Gastrocnemius medialis (tissue), 4 donors: ENCODE measurements around the gene KCTD12. TPM values are rescaled to one million over a fixed set of nuclear protein-coding genes. Genes with fewer than 3 reads are reported as not detected.

Experiments used
- ATAC-seq, 2 donors: fragments of 150-250 bp; one replicate each; pipeline ENCODE4 v1.9.1; 2016
- DNase-seq, 2 donors: peaks; one replicate each; pipeline ENCODE4 v3.0.0-alpha.2; 2019
- H3K27ac ChIP-seq, 4 donors: fragments of 200-600 bp; sonication (generic); 1 replicate in 1 of 4; 2 replicates in 3 of 4; pipeline ENCODE4 v1.5.1; 2016 to 2018; ENCODE audit warnings: mild to moderate bottlenecking in 2 of 4, moderate library complexity in 1 of 4
- H3K27me3 ChIP-seq, 3 donors: fragments of 200-600 bp; sonication (generic) in 2 of 3; 1 replicate in 1 of 3; 2 replicates in 2 of 3; pipeline versions ENCODE4 v1.5.1 to v1.6.0; 2016 to 2019; ENCODE audit warnings: mild to moderate bottlenecking in 1 of 3, moderate library complexity in 1 of 3
- H3K36me3 ChIP-seq, 2 donors: fragments of 200-600 bp; sonication (generic) in 1 of 2; one replicate each; pipeline ENCODE4 v1.5.1; 2017 to 2018
- H3K4me1 ChIP-seq, 2 donors: fragments of 200-600 bp; sonication (generic) in 1 of 2; one replicate each; pipeline ENCODE4 v1.5.1; 2016 to 2017; ENCODE audit warnings: mild to moderate bottlenecking in 2 of 2
- H3K4me3 ChIP-seq, 4 donors: fragments of 200-600 bp; sonication (generic) in 3 of 4; 1 replicate in 1 of 4; 2 replicates in 3 of 4; pipeline ENCODE4 v1.5.1; 2016 to 2019; ENCODE audit warnings: mild to moderate bottlenecking in 2 of 4
- H3K9me3 ChIP-seq, 3 donors: fragments of 200-600 bp; sonication (generic) in 2 of 3; 1 replicate in 1 of 3; 2 replicates in 2 of 3; pipeline ENCODE4 v1.5.1; 2016 to 2019
- POLR2A ChIP-seq, 2 donors: fragments of 450-650 bp; IDR thresholded peaks; one replicate each; pipeline ENCODE4 v1.6.1; 2017; ENCODE audit warnings: antibody characterized with exemption in 2 of 2, mild to moderate bottlenecking in 2 of 2, moderate library complexity in 2 of 2
- in situ Hi-C, 4 donors: fragments of 200-750 bp; cut with MboI; loops; one replicate each; pipeline versions ENCODE4 v1.15.0 to v1.8.0; 2017; ENCODE audit warnings: low sequenced_read_pairs in 4 of 4
- intact Hi-C: fragments of 100-400 bp; cut with DNase I; formaldehyde crosslinking; loops from one replicate; pipeline ENCODE4 v1.15.1; 2023; ENCODE audit warnings: low total_unique reads
- total RNA-seq, 4 donors: library from RNA; depleted of rRNA; stranded (reverse); fragments of >200 nt; gene quantifications; one replicate each; pipeline versions ENCODE4 v1.1.0 to v1.2.3, GENCODE V29; 2016
- TF ChIP-seq, protein P1 (sequence below), 5 experiments: fragments of 450-650 bp in 3 of 5; fragments of 200-600 bp in 2 of 5; sonication (generic) in 2 of 5; IDR thresholded peaks in 4 of 5; conservative IDR thresholded peaks in 1 of 5; 1 replicate in 4 of 5; 2 replicates in 1 of 5; pipeline ENCODE4 v1.5.1; 2016 to 2019; ENCODE audit warnings: antibody characterized with exemption in 5 of 5, mild to moderate bottlenecking in 3 of 5, moderate library complexity in 3 of 5

The KCTD12 gene
- total RNA-seq, 4 donors from 2014 or later: 17.3 to 35.9 (median 27.1) TPM

DNA sequence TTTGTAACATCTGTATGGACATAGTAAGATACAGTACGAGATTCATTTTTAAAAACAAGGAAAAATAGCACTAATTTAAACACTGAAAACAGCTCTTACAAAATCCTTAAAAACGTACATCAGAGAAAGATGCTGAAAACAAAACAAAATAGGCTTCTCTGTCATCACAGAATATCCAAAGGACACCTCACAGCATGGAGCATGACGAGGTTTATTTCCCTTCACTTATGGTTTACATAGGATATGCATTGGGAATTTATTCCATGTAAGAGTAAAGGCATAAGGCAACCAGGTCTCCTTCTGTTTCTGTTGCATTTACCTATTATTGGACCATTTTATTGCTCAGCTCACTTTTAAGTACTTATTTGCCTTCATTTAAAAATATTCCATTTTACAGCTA lies 3.0 kb downstream of the KCTD12 start:
- Histone ChIP-seq H3K27ac (peak overlapping the region; percentile 69 to 85 (median 82)), H3K4me3 (peak overlapping the region; percentile 71 to 82 (median 76)), H3K27me3 (peaks cover 3 to 35% (median 24%) of the 10 kb centered on the region in 3 donors), H3K4me1 (peaks cover 0 to 12% of the 10 kb centered on the region in 2 donors), H3K36me3 (no peaks in the 10 kb centered on the region), H3K9me3 (no peaks in the 10 kb centered on the region)
- DNase-seq (no peak), ATAC-seq (no peak)
- TF ChIP-seq, protein P1, sequence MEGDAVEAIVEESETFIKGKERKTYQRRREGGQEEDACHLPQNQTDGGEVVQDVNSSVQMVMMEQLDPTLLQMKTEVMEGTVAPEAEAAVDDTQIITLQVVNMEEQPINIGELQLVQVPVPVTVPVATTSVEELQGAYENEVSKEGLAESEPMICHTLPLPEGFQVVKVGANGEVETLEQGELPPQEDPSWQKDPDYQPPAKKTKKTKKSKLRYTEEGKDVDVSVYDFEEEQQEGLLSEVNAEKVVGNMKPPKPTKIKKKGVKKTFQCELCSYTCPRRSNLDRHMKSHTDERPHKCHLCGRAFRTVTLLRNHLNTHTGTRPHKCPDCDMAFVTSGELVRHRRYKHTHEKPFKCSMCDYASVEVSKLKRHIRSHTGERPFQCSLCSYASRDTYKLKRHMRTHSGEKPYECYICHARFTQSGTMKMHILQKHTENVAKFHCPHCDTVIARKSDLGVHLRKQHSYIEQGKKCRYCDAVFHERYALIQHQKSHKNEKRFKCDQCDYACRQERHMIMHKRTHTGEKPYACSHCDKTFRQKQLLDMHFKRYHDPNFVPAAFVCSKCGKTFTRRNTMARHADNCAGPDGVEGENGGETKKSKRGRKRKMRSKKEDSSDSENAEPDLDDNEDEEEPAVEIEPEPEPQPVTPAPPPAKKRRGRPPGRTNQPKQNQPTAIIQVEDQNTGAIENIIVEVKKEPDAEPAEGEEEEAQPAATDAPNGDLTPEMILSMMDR (IDR thresholded peaks at IDR 0.05 in 4 of 5, conservative IDR thresholded peaks at IDR 0.05 in 1 of 5): no peak
- in situ Hi-C loops: no loop called here
- intact Hi-C loops: loop anchor here (10.0 kb wide), 2 partner anchors 142 to 218 kb away; partner anchors contain the start of gene FBXL3

DNA sequence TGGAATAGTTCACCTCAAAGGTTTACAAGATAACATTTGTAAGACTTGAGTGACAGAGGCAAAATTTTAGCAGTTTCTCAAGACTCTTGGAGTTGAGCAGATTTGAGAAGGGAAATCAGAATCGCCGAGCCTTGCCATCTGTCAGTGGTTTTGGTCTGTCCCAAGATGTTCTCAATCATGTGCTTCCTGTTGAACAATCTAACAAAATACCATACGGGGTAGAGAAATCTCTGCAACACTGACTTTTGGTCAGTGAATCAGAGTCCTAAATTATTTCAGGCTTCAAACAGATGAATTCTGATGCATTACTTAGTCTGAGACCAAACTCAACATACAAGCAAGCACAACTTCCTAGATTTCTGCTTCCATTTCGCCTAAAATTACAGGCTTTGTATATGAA lies 3.8 kb downstream of the KCTD12 start:
- no peak for ATAC-seq

DNA sequence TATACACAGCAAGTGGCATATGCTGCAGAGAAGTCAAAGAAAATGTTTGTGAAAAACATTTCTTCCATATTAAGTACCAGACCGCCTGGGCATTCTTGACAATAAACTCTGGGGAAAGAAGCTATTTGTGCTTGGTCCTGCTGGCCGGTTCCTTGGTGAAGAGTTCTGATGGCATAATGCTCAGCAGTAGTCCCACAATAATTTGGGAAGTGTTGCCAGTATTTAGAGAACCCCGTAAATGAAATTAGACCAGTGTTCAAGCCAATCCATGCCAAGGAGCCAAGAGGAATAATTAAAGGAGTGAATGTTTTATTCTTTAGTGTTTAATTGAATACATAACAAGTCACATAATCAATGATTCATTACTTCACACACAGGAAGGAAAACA lies 6.3 kb downstream of the KCTD12 start:
- Histone ChIP-seq H3K9me3 (no peaks in the 10 kb centered on the region), H3K4me1 (peaks cover 0 to 8% of the 10 kb centered on the region in 2 donors), H3K27ac (peak overlapping the region; percentile 45 to 71 (median 61)), H3K4me3 (no peak overlapping the region), H3K36me3 (no peaks in the 10 kb centered on the region), H3K27me3 (peaks cover 3 to 35% (median 24%) of the 10 kb centered on the region in 3 donors)
- intact Hi-C loops (loop anchor here (10.0 kb wide), 2 partner anchors 145 to 215 kb away; partner anchors contain the start of gene FBXL3), in situ Hi-C loops (no loop called here)
- DNase-seq (no peak), ATAC-seq (no peak)
- no peak for TF ChIP-seq POLR2A (IDR thresholded peaks at IDR 0.05)
- TF ChIP-seq, protein P1 (IDR thresholded peaks at IDR 0.05 in 4 of 5, conservative IDR thresholded peaks at IDR 0.05 in 1 of 5): no peak

More for the DNA sequence above, 3.8 kb downstream of the KCTD12 start:
- in situ Hi-C loops (no loop called here), intact Hi-C loops (loop anchor here (10.0 kb wide), 2 partner anchors 142 to 218 kb away; partner anchors contain the start of gene FBXL3)
- Histone ChIP-seq H3K36me3 (no peaks in the 10 kb centered on the region), H3K9me3 (no peaks in the 10 kb centered on the region), H3K27ac (peak overlapping the region; percentile 69 to 85 (median 82)), H3K4me3 (peak overlapping the region; percentile 16 to 82 (median 74)), H3K27me3 (peaks cover 3 to 35% (median 24%) of the 10 kb centered on the region in 3 donors), H3K4me1 (peaks cover 0 to 10% of the 10 kb centered on the region in 2 donors)
- DNase-seq: peak in 1 of 2 donors; percentile 52
- peak; percentile 19 to 25 for TF ChIP-seq POLR2A (IDR thresholded peaks at IDR 0.05)
- TF ChIP-seq, protein P1 (IDR thresholded peaks at IDR 0.05 in 4 of 5, conservative IDR thresholded peaks at IDR 0.05 in 1 of 5): no peak

DNA sequence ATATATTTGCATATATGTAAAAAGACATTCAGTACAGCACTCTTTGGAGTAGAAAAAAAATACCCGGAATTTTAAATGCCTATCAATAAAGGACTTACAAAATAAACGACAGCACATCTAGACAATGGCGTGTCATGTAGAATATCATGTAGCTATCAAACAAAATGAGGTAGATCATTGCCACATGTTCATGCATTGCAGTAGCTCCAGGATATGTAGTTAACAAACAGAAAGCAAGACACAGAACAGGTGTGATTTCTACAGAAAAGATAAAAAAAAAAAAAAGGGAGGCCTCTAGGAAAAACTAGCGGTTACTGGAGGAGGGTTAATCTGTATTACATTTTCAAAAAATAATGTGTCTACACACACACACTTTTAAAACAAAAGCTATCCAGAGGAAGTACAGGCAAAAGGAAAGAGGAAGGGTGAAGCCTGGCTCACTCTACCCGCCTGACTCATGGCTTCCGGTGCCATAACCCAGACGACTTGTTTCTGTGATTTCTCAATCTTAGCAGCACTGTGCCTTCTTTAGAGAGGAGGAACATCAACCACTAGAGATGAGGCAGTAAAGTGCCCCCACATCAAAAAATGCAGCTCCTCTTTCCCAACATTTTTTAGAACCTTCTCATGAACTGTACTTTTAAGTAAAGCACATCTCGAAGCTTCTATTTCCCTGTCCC lies 6.9 kb downstream of the KCTD12 start:
- H3K9me3 ChIP-seq: no peaks in the 10 kb centered on the region
- intact Hi-C loops (no loop called here), in situ Hi-C loops (no loop called here)
- peaks cover 0 to 36% (median 23%) of the 10 kb centered on the region in 3 donors for H3K27me3 ChIP-seq
- DNase-seq: peak; percentile 48 to 65
- peaks cover 0 to 8% of the 10 kb centered on the region in 2 donors for H3K4me1 ChIP-seq
- no peaks in the 10 kb centered on the region for H3K36me3 ChIP-seq
- TF ChIP-seq POLR2A (IDR thresholded peaks at IDR 0.05): peak in 1 of 2 donors; percentile 36
- TF ChIP-seq, protein P1 (IDR thresholded peaks at IDR 0.05 in 4 of 5, conservative IDR thresholded peaks at IDR 0.05 in 1 of 5): no peak
- peak overlapping the region; percentile 45 to 71 (median 61) for H3K27ac ChIP-seq
- H3K4me3 ChIP-seq: no peak overlapping the region
- peak; percentile 84 to 88 for ATAC-seq
